Inferior parietal cortex (tissue), 1 donor: Measurements from ENCODE around the gene TMEM86A.

Source experiments
- DNase-seq: peaks from one replicate; pipeline ENCODE4 v3.0.0-alpha.2; 2016; ENCODE audit errors: extremely low spot score

The TMEM86A gene

DNA sequence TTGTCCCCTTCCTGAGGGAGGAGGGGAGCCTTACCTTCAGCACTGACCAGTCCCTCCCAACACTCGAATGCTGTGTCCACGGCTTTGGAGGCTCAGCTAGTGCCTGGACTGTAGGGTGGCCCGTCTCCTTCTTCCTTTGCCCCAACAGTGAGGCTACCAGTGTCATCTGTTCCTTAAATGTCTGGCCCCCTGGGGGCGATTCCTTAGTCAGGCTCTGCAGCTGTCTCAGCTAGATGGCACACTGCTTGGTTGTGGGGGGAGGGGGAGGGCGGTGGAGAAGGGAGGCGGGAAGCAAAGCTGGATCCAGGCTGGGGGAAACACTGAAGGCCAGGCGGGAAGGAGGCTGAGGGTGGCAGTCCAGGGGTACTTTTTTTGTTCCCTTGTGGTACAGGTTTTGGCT, 27.5 kb downstream of the TMEM86A start, which contains the start of gene IGSF22:
Gene IGSF22 (minus strand): TSS at position 149 of the 400 bp plus-strand sequence. CDS start 1,952 bp downstream, outside the sequence.
- no peak for DNase-seq

DNA sequence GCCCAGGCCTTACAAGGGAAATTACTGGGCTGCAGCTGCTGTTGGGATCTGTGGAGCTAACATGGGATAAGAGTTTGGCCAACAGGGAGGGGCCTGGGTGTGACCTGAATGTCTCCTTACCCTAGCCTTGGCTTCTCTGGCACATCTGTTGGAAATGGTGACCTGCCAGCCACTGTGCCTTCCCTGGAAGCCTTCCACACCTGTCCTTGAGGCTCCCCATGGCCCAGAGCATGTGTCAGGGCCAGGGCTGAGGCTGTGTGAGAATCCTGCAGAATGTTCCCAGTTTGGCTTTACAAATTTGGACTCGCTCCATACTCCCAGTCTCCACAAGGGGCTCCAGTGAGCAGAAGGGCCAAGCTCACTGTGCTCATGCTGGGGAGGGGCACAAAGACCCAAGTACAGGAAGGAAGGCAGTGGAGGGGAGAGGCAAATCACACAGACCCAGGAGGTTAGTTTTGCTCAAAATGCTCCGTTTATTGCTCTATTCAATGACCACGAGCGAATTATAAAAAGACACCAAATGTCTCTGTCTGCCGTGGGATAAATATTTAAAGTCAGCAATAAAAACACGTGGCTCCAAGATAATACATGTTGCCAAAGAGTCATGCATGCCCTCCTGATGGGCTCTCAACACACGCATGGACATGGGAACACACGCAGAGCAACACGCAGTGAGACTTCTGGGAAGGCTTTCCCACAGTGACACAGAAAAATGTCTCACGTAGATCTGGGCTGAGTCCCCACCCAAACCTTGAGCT, 29.1 kb downstream of the TMEM86A start:
- DNase-seq: no peak

DNA sequence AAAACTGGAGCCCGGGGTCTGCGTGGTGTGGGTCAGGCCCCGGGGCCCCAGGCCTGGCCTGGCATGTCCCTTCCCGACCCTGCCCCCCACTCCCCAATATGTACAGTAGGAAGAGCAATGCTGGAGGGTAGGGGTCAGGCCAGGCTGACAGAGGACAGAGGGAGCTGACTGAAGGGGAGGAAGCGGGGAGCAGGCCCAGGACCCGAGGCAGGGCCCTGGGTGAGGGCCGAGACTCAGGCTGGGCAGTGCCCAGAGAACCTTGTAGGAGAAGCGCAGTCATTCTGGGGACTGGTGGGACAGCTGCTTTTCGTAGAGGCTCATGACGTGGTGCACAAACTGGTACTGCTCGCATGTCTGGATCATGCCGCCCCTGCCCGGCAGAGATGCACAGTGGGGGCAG, 30.1 kb downstream of the TMEM86A start:
- DNase-seq: no peak

DNA sequence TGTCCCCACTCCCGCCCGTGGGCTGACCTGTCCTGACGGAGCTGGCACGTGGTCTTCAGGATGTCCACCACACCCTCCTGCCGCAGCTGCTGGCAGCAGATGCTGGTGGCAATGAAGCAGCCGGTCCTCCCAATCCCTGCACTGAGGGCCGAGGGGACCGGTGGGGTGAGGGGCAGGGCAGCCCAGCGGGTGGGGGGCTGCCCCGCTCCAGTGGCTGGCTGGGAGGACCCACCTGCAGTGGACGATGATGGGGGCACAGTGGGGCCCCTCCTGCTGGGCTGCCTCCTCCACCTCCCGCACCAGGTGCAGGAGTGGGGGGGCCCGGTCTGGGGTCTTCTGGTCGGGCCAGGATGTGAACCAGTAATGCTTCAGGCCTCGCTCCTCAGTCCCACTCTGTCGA, 30.8 kb downstream of the TMEM86A start:
- no peak for DNase-seq

DNA sequence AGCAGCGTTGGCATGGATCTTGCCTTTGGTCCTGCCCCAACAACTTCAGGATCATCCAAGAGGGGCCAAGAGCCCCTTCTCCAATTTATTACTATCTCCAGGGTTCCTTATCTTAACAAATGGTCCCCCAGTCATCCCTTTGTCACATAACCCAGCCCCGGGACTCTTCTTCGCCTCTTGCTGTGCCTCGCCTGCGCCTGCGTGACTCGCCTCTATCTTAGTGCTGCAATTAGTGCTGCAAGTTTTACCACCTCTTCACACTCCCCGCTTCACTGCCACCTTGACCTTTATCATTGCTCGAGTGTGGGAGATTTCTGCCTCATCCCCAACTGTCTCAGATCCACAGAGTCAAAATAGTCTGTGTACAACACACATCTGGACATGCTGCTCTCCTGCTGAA, 31.4 kb downstream of the TMEM86A start:
- no peak for DNase-seq

DNA sequence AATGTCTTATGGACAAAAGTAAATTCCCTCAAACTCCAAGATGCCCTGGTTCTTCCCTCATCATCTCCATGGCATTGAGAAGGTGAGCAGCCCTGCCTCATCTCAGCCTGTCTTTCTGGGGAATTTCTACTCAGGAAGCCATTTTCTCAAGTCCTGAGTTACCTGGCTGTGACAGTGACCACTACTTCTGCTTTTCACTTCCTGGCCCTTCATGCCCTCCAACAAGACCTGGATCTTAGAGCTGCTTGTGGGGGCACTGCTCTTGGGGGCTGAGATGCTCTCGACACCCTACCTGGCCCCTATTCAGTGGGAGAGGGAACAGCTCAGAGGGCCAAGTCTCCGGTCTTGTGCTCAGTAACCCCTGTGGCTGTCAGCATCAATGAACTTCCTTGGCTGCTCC, 32.9 kb downstream of the TMEM86A start:
- no peak for DNase-seq

DNA sequence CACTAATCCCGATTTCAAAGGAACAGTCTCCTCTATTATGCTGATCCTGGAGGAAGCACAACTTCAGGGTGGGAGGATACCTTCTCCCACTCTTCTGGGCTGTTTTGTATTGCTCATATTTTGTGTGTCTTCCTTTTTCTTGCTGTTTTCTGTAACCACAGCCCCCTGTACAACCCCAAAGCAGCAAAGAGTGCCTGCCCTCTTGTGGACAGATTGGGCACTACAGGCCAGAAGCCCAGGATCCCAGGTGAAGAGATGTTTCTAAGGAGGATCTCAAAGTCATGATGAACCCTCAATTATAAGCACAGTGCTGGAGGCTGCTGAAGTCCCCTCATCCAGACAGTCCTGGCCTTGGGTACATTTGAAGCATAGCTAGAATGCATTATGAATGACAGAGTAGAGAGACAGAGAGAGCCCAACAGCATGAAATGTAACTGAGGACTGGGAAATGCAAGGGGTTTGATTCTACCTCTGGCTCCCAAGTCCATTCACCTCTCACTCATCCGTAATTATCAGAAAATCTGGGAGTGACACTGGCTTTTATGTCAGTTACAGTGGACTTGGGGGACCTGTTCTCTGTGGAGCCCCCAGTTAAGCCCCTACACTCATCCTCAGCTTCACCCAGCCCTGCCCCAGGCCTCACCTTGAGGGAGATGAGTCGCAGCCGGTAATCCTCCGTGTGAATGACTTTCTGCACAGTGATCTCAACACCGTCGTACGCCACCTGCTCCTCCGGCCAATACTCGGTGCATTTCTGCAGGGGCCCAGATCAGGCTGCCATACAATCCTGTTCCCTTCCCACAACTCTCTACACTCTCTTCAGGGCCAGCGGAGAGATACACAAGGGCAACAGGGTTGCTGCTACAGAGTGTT, 33.6 kb downstream of the TMEM86A start:
- peak; percentile 86 for DNase-seq

DNA sequence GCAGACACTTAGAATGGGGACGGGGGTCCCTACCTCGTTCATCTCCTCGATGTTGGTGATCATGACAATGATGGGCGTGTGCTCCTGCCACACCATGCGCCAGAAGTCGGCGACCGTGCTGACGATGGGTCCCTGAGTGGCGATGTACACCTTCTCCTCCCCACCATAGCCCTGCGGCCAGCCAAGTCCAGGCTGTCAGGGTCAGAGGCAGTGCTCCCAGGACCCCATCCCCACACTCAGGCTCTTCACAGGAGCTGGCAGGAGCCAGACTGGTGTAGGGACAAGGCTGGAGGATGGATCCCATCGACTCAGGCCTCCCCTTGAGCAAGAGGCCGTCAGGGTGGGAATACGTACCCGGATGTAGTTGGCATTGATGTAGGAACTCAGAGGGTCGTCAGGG, 34.6 kb downstream of the TMEM86A start:
- no peak for DNase-seq

DNA sequence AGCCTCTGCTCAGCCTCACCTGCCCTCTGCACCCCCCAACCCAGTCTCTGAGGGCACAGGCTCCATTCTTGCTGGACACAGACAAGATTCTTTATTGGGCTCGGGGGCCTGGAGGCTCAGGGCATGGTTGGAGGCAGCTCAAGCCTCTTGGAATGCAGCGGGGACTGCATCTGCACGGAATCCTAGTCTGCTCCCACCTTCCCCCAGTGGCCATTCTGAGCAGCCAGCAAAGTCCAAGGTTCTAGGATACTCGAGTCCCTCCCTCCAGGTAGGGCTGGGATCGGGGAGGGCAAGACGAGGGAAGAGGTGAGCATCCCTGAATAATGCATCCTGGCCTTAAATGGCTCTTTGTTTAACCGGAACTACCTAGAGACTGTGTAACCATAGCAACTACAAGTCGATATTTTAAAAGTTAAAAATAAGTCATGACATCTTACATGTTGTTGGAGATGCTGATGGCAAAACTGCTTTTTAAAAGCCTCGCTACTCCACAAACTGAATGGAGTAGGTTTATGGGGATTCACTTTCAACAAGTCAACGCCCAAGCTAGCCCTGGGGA, 38.1 kb downstream of the TMEM86A start:
- DNase-seq: no peak

DNA sequence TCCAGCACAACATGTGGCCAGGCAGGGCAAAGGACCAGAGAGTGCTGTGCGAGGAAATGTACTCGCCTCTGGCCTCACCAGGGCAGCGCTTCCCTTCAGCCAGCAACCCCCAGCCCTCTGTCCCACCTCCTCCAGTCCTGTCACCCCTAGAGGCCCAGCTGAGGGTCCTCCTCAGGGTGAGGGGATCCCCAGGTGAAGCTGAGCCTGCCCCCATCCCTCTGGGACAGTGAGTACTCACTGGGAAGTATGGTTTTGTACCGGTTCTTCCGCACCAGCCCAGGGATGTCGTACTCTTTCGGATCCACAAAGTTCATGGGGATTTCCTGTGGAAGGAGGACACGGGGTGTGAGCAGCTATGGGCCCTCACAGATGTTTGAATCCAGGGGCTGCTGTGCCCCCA, 39.1 kb downstream of the TMEM86A start:
- no peak for DNase-seq

DNA sequence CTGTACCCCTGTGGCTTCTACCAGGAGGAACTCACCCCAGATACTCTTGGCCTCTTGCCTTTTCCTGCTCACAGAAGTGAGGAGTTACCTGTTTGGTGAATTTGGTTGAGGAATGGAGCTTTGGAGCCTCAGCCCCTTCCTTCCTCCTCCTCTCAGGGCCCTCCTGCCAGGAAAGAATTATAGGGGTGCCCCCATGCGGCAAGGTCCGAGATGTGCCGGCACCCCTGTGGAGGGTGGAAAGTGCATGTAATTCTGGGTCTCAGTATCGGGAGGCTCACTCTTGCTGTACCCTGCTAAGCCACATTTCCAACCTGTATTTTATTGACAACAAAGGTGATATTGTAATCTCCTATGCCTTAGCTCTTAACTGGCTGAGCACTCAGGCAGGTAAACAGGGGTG, 41.1 kb downstream of the TMEM86A start:
- DNase-seq: no peak

DNA sequence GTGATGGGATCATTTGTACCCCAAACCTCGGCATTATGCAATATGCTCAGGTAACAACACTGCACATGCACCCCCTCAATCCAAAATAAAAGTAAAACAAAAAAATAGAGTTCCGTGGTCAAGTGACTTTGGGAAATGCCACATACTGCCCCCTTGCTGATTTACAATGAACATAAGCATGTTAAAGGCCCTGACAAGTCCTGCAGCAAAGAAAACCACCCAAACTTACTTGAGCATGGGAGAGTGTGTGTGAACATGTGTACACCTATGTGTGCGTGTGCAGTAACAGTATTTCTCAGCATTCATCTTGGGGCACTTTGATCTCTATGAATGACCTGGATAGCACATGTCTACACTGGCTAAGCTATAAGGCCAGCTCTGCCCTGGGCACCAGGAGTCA, 43.2 kb downstream of the TMEM86A start:
- DNase-seq: no peak

DNA sequence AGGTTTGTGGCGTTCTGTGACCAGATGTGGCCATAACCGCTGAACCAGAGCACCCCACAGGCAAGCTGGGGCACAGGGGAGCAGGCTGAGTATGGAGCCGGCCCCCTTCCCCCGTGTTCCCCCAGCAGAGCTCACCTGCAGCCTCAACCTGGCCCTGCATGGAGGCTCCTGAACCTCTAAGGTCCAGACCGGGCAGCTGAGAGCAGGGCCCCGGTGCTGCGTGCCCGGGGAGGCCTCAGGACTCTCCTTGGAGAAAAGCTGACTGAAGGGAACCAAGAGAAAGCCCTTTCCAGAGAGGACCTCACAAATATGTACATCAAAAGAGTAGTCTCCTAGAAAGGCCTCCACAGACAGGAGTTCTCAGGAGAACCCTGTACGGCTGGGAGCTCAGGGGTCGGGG, 44.8 kb downstream of the TMEM86A start:
- no peak for DNase-seq

DNA sequence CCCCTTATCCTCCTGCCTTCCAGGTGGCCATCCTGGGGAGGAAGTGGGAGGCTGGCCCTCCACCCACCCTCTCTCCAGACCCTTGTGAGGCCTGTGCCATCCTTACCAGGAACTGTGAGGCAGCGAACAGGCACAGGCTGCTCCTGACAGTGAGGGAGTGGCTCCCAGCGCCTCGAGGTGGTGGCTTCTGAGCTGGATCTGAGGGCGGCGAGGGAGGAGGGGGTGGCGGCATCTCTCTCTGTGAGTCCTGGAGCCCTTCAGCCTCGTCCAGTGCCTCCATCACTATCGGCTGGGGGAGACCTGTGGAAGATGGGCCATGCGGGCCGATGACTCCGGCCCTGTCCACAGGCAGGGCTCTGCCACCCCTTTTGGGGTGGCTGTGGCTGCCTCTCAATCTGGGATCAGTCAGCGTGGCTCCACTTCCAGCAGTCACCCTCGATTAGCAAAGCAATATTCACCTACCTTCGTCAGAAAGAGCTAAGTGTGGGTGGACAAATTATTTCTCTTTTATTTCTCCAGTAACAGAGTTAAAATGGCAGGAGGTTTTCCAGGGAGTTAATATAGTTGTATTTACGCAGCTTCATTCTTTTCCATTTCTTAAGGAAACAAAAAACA, 45.4 kb downstream of the TMEM86A start:
- no peak for DNase-seq

DNA sequence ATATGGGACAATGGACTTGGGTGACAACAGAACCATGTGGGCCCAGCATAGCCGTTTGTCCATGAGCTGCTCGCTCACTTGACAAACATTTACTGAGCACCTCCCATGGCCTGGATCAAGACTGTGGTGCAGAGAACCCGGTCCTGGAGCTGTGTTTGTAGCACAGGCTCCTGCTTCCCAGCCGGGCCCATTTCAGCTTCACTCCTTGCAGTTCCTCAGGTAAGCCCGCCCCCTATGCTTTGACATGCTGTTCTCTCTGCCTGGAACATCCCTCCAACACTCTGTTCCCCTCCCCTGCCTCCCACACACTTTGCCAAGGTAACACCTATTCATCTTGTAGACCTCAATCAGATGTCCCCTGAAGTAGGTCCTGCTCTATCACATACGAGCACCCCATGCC, 46.7 kb downstream of the TMEM86A start:
- DNase-seq: no peak

DNA sequence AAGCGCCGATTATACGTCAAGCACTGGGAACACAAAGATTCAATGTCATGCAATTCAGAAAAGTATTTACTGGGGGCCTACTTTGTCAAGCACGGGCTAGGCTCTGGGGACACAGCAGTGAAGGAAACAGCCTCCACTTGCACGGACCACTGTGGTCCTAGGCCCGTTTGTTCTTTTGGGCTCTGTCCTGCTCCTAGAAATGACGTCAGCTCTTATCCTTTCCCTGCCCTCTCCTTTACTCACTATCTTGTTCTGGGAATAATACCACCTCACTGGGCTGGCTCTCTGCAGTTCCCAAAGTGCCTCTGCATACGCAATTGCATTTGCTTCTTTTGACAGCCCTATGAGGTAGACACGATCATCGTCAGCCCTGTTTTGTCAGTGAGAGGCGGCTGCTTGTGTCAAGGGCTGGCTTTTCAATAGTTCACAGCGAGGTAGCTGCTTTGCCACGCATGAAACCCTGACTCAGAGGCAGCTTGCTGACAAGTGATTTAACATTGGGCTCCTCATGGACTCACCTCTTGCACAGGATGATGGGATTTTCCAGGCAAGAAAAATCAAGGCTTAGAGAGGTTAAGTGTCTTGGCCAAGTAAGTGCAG, 50.3 kb downstream of the TMEM86A start:
- no peak for DNase-seq

DNA sequence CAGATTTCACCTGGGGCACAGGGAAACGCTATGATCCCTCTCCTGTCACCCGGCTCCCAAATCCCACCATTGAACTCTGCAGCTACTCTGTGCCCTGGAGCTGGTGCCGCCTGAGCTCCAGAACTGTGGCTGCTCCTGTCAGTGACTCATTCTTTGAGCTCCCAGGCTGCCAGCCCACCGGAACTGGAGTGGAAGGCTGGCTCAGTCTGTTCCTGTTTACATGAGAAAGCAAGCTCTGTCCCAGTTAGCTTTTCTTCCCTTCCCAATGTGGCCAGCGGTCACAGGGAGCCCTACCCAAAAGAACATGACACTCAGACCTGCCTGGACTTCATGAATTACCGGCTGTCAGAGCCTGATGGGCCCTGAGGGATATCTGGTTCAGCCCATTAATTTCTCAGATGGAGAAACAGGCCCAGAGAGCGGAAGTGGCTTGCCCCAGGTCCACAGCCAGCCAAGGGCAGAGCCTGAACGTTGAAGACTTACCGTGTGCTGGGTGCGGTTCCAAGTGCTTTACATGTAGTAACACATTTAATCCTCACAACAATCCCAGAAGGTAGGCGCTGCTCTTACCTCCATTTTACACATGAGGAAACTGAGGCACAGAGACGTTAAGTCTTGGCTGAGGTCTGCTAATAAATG, 51.2 kb downstream of the TMEM86A start:
- peak; percentile 59 for DNase-seq

DNA sequence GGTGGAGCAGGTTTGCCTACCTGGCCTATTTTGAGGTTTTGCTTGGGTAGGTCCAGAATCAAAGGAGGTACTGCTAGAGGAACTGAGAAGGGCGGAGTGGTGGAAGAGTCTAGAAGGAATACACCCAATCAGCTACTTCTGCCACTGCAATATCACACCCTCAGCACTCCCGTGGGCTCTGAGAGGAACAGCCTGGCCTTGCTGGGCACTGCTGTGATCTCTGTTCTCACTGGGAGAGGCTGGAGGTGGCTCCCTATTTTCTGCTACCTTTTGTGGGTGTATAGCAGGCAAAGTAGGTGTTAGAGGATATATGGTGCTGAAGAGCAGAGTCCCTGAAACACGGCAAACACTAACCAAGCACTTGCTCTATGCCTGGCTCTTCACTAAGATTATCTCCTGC, 52.4 kb downstream of the TMEM86A start:
- no peak for DNase-seq

DNA sequence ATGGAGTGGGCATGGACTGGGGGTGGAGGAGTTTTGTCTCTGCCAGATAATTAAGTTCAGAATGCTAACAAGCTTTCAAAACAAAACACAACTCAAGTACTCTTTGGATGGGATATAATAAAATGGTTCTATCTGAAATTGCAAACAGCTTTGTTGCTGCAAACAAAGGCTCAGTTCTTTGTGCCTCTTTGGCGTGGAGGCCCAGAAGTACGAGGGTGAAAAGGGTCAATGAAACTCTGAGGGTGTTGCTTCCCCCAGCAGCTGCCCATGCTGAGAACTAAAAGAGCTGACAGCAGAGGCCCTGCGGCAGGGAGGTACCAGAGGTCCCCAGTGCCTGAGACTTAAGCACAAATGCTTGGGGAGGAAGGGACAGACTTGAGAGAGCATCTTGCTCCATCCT, 53.9 kb downstream of the TMEM86A start:
- DNase-seq: no peak

DNA sequence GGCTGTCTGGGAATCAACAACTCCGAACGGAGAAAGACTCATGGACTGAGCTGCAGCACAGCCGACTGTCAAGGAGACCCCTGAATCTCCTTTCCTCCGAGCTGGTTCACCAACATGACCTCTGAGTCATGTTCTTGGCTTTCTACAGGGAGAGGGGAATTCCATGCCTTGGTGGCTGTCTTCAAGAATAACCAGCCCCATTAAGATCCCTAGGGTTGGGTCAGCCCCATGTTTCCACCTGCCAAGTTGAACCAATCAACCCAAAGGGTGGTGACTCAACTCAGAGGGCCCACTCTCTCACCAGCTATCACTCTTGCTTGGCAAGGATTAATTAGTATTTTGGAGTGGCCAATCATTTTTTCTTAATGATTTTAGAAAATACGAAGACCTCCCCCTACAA, 55.7 kb downstream of the TMEM86A start:
- no peak for DNase-seq
